CD4-positive, alpha-beta T cell (primary cell): ENCODE data around the gene CHADL. TPM values are rescaled to one million over a fixed set of nuclear protein-coding genes. Genes with fewer than 3 reads are reported as not detected.

Source experiments
- ATAC-seq: fragments of 200-7000 bp; cut with Tn5 transposase; one replicate; pipeline ENCODE4 v1.10.0; 2022; ENCODE audit warnings: mild to moderate bottlenecking; ENCODE audit not compliant: poor library complexity
- CTCF ChIA-PET: fragments of 350-600 bp; sonication (Branson Sonifier 250); formaldehyde crosslinking; loops from one replicate; lab custom pipeline; 2021; ENCODE audit warnings: antibody characterized with exemption, inconsistent platforms; lab: Charles Lee
- POLR2A ChIA-PET: fragments of 350-600 bp; sonication (Branson Sonifier 250); formaldehyde crosslinking; loops from one replicate; lab custom pipeline; 2021; ENCODE audit warnings: antibody characterized with exemption, inconsistent platforms; lab: Charles Lee
- DNase-seq, 14 experiments: peaks; one replicate each; pipeline ENCODE4 v3.0.0-alpha.2; 2013 to 2020; ENCODE audit warnings: mixed read lengths in 2 of 14
- H3K27ac ChIP-seq, 2 donors: one replicate each; pipeline versions ENCODE4 v1.5.1 to v1.7.0; 2013; ENCODE audit warnings: low read length in 2 of 2, low read depth in 1 of 2, mild to moderate bottlenecking in 1 of 2
- H3K27me3 ChIP-seq, 2 experiments: 1 replicate in 1 of 2; 2 replicates in 1 of 2; pipeline versions ENCODE4 v1.6.1 to v1.7.0; 2013; ENCODE audit warnings: low read length in 2 of 2, control low read depth in 1 of 2, mild to moderate bottlenecking in 1 of 2, moderate library complexity in 1 of 2; ENCODE audit not compliant: insufficient read depth in 2 of 2, control insufficient read depth in 1 of 2
- H3K36me3 ChIP-seq: one replicate; pipeline ENCODE4 v1.6.1; 2013; ENCODE audit warnings: low read length, control low read depth; ENCODE audit not compliant: insufficient read depth
- H3K4me1 ChIP-seq: one replicate; pipeline ENCODE4 v1.6.1; 2013; ENCODE audit warnings: low read length, control low read depth; ENCODE audit not compliant: insufficient read depth
- H3K4me3 ChIP-seq: one replicate; pipeline ENCODE4 v1.5.1; 2013; ENCODE audit warnings: mild to moderate bottlenecking, low read length, moderate library complexity
- H3K9me3 ChIP-seq, 2 experiments: 1 replicate in 1 of 2; 2 replicates in 1 of 2; pipeline versions ENCODE4 v1.6.1 to v1.7.0; 2013; ENCODE audit warnings: low read length in 2 of 2, mild to moderate bottlenecking in 2 of 2, control low read depth in 1 of 2, moderate library complexity in 1 of 2; ENCODE audit not compliant: control insufficient read depth in 1 of 2, insufficient read depth in 1 of 2
- H3K27ac Mint-ChIP-seq: one replicate; pipeline ENCODE4 v1.8.0; 2020; ENCODE audit warnings: mixed read lengths
- H3K27me3 Mint-ChIP-seq: one replicate; pipeline ENCODE4 v1.8.0; 2021; ENCODE audit warnings: mixed read lengths
- H3K36me3 Mint-ChIP-seq: one replicate; pipeline ENCODE4 v1.8.0; 2021; ENCODE audit warnings: low read depth, mixed read lengths
- H3K4me1 Mint-ChIP-seq: one replicate; pipeline ENCODE4 v1.8.0; 2021; ENCODE audit warnings: low read depth, mixed read lengths
- H3K4me3 Mint-ChIP-seq: one replicate; pipeline ENCODE4 v1.8.0; 2020; ENCODE audit warnings: mild to moderate bottlenecking, mixed read lengths
- H3K9me3 Mint-ChIP-seq: one replicate; pipeline ENCODE4 v1.8.0; 2020; ENCODE audit warnings: mixed read lengths
- CTCF ChIP-seq: fragments of 200-600 bp; IDR thresholded peaks from one replicate; pipeline ENCODE4 v1.8.0; 2022; ENCODE audit warnings: antibody characterized with exemption, mild to moderate bottlenecking
- intact Hi-C, 2 experiments: fragments of 100-400 bp; cut with DNase I in 1 of 2; cut with micrococcal nuclease in 1 of 2; formaldehyde crosslinking; loops; one replicate each; pipeline versions ENCODE4 v1.15.1 to v1.9.0; 2023 to 2025; cut with DNase I, micrococcal nuclease
- total RNA-seq, 174 experiments: library from RNA in 2 of 174; stranded (reverse) in 2 of 174; gene quantifications; one replicate each; pipeline ENCODE4 v1.2.3 and lab custom pipeline; 2021 to 2026

CHADL gene
- total RNA-seq, 2 experiments from 2014 or later: 1.7 to 1.8 TPM

GRCh38 chr22:41241133-41241676 is 474 bp upstream of the CHADL start:
- Mint-ChIP-seq H3K27me3 (no peaks in the 10 kb centered on the region), H3K27ac (no peak overlapping the region), H3K4me1 (peaks cover 5% of the 10 kb centered on the region), H3K4me3 (peak overlapping the region; percentile 18), H3K9me3 (no peaks in the 10 kb centered on the region), H3K36me3 (peaks cover 10% of the 10 kb centered on the region)
- CTCF ChIA-PET: interaction anchor here (1.2 kb wide), 1 partner anchor 41 kb away, joined by 3 read pairs; no protein-coding TSS in a partner anchor
- ATAC-seq: no peak
- DNase-seq: no peak
- Histone ChIP-seq H3K4me1 (peaks cover 16% of the 10 kb centered on the region), H3K4me3 (no peak overlapping the region), H3K27ac (no peak overlapping the region), H3K27me3 (no peaks in the 10 kb centered on the region), H3K9me3 (no peaks in the 10 kb centered on the region), H3K36me3 (peaks cover 12% of the 10 kb centered on the region)
- POLR2A ChIA-PET: no interaction called here
- no peak for TF ChIP-seq CTCF
- intact Hi-C loops: no loop called here

- peaks cover 2% of the 10 kb centered on the region for H3K36me3 Mint-ChIP-seq
- CTCF ChIA-PET: no interaction called here
These were observed 1.1 kb downstream of the CHADL start for GRCh38 chr22:41239443-41240128.

More at GRCh38 chr22:41239443-41240128, 1.1 kb downstream of the CHADL start:
- no peaks in the 10 kb centered on the region for H3K27me3 Mint-ChIP-seq
- peaks cover 5% of the 10 kb centered on the region for H3K4me1 Mint-ChIP-seq
- intact Hi-C loops: loop anchor here (5.0 to 10.0 kb wide), 2 partner anchors 37 to 85 kb away; no protein-coding TSS in a partner anchor
- peak overlapping the region; percentile 90 for H3K4me3 Mint-ChIP-seq
- POLR2A ChIA-PET: interaction anchor here (1.4 kb wide), 1 partner anchor 317 kb away, joined by 3 read pairs; no protein-coding TSS in a partner anchor
- H3K9me3 ChIP-seq: no peaks in the 10 kb centered on the region
- H3K4me1 ChIP-seq: peaks cover 16% of the 10 kb centered on the region
- ATAC-seq (no peak), DNase-seq (no peak)
- H3K36me3 ChIP-seq: no peaks in the 10 kb centered on the region
- no peak for TF ChIP-seq CTCF
- no peak overlapping the region for H3K27ac ChIP-seq
- peak overlapping the region; percentile 76 for H3K27ac Mint-ChIP-seq
- no peaks in the 10 kb centered on the region for H3K27me3 ChIP-seq
- H3K4me3 ChIP-seq: no peak overlapping the region
- no peaks in the 10 kb centered on the region for H3K9me3 Mint-ChIP-seq
